NCI-H187 treated with DMSO at 0.1 percent for 48 hours (cell line): ENCODE data around the gene SUPT3H.
"Not testable (repeated sequence)": the region's sequence is repeated elsewhere in the genome, so short reads cannot be mapped to it uniquely, and the experiment has no call there.

Source experiments
- DNase-seq: peaks from one replicate; lab custom pipeline; 2025; lab: John Stamatoyannopoulos, UW

Gene SUPT3H

GRCh38 chr6:45174045-45174444 is 203.7 kb downstream of the SUPT3H start:
- no peak for DNase-seq

DNA sequence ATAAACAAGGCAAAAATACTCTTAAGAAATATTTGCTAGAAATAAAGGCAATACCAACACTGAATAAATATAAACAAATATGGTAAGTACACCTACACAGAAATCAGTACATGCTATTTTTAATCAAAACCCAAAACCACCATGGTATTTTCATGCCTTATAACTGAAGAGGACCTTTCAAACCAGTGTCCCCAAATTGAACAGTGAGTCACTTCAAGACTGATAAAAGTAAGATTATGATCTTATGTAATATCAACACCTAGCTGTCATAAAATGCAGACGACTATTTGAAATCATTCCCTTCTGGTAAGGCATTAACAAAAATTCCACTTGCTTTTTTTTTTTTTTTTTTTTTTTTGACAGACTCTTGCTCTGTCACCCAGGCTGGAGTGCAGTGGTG is 206.4 kb downstream of the SUPT3H start:
- DNase-seq, result no peak

GRCh38 chr6:45170309-45170708 is 207.4 kb downstream of the SUPT3H start:
- no peak for DNase-seq

GRCh38 chr6:45169815-45170214 is 207.9 kb downstream of the SUPT3H start:
- DNase-seq, result no peak

GRCh38 chr6:45163952-45164766 is 213.6 kb downstream of the SUPT3H start:
- DNase-seq, result no peak

GRCh38 chr6:45160305-45160704 is 217.4 kb downstream of the SUPT3H start:
- DNase-seq, result no peak

DNA sequence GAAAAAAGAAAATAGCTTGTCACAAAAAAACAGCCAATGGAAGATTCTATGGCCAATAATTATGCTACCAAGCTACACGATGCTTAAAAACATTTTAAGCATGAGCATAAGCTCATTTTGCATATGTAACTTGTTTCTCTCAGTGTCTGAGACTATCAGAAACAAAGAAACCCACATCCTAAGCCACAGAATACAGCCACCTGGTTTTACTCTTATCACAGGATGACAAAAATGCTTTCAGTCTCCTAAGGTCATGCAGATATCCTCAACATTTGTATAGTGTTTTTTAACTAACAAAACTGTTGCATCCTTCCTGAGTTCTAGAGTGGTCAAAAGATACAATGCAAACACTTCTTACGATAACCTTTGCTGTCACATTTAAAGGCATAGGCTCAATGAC is 221.7 kb downstream of the SUPT3H start:
- DNase-seq, result no peak

- DNase-seq, result no peak
Measured at GRCh38 chr6:45155341-45155894, 222.3 kb downstream of the SUPT3H start.

DNA sequence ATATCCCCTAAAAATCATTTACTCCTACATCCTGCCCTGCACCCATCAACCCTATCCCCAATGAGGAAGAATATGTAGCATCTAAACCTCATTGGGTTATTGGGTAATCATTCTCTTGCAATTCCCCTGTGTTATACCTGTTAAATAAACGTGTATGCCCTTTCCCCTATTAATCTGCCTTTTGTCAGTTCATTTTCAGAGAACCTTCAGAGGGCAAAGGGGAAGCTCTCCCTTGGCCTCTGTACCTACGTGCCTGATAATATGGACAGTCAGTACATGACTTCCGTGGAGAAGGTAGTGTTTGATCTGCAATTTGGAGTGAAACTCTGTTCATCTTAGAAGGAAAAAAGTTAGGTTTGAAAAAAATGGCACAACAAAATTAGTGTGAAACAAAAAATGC is 223.1 kb downstream of the SUPT3H start:
- DNase-seq, result no peak

DNA sequence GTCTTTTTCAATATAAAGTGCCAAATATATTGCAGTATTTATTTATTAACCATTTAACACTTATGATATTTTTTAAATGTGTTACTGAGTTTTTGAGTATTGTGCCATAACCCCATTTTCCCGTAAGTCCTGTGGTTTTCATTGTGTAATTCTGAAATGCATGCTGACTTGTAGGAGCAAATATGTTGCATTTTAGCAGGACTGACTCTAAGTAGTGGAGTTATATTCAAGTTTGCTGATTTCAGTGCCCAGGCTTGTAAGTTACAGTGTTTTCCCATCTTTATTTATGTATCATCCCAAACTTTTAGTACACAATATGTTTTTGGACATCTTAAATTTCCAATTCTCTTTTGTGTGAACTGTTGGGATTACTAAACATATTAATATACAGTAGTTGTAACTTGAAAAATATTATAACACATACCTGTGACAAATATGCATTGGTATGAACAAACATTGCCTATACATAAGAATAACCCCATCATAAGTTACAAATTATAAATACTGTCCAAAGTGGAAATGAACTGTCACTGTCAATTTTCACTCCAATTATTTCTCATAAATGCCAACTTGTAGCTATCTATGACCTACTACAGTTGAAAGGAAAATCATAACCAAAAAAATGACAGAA is 228.9 kb downstream of the SUPT3H start:
- no peak for DNase-seq

DNA sequence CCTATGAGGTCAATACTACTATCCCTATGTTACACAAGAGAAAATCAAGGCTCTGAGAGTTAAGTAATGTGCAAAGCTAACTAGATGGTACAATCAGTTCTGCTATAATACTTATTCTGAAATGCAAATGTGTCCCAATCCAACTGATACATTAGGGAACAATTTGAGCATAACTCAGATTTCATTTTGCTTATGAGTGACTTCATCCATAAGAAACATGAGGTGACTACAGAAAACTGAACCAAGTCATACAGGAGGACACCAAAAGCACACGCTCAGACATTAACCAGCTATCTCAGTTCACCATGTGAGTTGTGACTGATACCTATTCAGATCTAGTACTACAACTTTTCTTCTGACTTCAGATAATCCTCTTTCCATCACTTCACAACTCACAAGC is 229.5 kb downstream of the SUPT3H start:
- DNase-seq, result no peak

DNA sequence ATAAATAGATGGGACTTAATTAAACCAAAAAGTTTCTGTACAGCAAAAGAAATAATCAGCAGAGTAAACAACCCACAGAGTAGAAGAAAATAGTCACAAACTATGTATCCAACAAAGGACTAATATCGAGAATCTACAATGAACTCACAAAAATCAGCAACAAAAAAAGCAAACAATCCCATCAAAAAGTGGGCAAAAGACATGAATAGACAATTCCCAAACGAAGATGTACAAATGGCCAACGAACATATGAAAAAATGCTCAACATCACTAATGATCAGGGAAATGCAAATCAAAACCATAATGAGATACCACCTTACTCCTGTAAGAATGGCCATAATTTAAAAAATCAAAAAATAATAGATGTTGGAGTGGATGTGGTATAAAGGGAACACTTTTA is 232.1 kb downstream of the SUPT3H start:
- DNase-seq, result not testable (repeated sequence)

DNA sequence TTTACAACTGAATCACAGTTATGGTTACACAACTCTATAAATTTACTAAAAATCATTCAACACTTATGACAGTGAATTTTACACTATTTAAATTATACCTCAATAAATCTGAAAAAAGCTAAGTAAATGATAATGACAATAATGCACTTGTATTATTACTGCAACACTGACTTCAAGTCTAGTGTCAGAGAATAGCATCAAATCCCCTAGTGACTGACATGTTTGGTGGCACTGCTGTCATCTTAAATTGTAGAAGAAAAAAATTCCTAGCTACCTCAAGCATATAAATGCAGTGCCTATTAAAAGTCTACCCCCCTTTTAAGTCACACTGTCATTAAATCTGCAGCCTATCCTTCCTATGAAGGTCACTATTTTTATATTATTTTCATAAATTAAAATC is 239.0 kb downstream of the SUPT3H start:
- no peak for DNase-seq

DNA sequence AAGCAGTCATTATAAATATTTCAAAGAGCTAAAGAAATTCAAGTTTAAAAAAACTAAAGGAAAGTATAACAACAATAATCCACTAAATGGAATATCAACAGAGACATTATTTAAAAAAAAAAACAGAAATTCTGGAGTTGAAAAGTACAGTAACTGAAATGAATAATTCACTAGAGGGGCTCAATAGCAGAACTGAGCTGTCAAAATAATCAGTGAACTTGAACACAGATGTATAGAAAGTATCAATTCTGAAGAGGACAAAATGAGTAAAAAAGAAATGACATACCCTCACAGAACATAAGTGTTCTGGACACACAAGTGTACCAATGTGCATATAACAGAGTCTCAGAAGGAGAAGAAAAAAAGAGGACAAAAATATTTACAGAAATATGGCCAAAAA is 241.2 kb downstream of the SUPT3H start:
- no peak for DNase-seq

DNA sequence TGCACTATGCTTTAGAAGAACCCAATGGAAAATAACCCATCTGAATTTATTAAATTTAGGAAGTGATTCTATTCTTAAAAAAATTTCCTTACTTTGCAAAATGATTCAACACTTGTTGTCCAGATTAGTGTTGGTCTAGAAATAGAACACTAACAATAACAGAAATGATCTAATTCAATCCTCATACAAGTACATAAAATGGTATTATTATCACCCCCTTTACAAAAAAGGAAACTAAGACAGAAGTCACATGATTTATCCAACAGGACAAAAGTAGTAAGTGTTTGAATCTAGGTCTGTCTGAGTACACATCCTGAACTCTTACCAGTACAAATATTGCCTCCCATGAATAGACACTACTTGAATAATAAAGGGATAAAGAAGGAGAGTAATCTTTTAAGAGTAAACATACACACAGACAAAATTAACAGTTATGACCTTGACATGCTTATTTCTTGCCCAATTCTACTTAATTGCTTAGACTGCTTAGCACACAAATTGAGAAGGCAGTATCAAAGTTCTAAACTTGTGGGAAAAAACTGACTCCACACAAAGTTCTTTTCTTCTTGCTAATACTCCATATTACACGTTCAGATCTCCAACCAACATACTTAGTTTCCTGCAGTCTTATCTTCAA is 245.0 kb downstream of the SUPT3H start:
- DNase-seq, result no peak

GRCh38 chr6:45132059-45132458 is 245.7 kb downstream of the SUPT3H start:
- no peak for DNase-seq

DNA sequence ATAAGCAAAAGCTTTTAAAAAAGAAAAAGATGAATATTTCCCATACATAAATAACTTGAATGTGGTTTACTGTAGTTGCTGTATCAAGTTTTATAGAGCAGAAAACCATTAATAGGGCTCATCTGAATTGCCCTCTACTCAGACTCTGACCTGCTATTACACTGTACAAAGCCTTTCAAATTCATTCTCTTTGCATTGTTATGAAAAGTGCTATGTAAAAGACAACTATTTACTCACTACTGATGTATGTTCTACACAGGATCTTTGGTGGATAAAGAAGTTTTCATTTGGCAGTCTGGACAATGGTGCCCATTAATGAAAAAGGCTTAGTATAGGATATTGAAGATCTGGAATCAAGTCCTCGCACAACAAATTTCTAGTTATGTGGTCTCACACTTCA is 248.7 kb downstream of the SUPT3H start:
- DNase-seq, result no peak

DNA sequence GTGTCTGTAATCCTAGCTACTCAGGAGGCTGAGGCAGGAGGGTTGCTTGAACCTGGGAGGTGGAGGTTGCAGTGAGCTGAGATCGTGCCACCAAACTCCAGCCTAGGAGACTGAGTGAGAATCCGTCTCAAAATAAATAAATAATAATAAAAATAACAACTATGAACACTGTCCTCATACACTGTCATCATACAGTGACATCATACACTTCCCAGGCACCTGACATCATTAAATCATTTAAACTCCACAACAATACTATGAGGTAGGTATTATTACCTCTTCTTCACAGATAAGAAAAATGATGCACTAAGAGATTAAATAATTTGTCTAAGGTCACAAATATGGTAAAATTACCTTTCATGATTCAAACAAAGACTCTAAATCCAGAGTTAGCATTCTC is 250.5 kb downstream of the SUPT3H start:
- DNase-seq, result no peak

DNA sequence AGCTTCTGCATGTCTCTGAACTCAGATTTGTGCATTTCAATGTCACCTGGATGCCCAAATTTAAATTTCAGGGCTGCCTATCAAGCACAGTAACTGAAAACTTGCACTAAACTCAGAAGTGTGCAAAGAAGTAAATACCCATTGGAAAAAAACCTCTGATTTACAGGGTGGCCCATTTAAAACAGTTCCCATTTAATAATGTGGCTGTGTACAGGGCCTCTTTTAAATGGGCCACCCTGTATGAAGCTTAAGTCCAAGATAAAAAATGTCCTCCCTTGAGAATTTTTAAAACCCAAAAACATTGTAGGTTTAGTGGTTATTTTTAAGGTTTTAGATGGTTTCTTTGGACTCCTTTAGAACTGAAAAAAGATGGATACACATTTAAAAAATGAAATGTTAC is 251.7 kb downstream of the SUPT3H start:
- DNase-seq, result no peak

- DNase-seq, result no peak
Measured at GRCh38 chr6:45123023-45123422, 254.7 kb downstream of the SUPT3H start.

DNA sequence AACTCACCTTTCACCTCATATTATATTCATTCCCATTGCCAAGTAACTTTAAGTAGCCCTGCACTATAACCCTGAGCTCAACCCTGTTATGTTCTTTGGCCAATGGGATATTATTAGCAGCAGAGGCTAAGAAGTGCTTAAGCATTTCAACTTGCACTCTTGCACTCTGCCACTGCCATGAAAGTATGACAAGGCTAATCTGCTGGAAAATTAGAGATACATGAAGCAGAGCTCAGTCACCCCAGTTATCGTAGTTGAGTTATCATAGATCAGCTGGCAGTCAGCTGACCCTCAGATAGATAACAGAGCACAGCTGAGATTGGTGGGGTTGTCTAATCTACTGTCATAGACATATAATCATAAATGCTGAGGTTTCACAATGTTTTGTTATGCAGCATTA is 259.0 kb downstream of the SUPT3H start:
- DNase-seq, result no peak

DNA sequence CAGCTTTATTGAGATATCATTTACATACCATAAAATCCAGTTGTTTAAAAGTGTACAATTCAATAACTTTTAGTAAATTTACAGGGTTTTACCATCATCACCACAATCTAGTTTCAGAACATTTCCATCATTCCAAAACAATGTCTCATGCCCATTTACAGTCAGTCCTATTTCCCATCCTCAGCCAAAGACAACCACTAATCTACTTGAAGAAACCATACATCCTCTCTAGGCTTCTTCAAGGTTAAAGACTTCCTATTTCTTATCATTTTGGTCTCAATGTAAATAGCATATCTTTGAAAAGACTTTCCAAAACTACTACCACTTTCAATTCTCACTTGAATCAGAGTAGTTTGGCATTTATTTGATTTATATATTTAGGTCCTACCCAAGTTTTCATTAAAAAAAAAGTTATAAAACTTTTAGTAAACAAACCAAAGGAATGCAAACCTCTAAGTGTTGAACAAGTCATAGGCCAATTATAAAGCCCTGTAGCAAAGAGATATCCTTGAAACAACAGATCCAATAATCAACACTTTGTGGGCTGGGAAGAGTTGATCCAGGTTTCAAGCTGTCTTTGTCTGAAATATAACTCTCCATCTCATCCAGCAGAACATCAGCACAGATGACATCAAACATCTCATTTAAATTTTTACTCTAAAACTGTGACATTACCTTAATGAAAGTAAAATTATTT is 260.9 kb downstream of the SUPT3H start:
- no peak for DNase-seq
